GM21825 (cell line): ENCODE data around the gene PROM1.

Experiments
- ATAC-seq: cut with Tn5 transposase; IDR thresholded peaks from one replicate; pipeline ENCODE4 v1.9.1; 2021; ENCODE audit warnings: mild to moderate bottlenecking, moderate library complexity; ENCODE audit not compliant: unreplicated experiment

The PROM1 gene

DNA sequence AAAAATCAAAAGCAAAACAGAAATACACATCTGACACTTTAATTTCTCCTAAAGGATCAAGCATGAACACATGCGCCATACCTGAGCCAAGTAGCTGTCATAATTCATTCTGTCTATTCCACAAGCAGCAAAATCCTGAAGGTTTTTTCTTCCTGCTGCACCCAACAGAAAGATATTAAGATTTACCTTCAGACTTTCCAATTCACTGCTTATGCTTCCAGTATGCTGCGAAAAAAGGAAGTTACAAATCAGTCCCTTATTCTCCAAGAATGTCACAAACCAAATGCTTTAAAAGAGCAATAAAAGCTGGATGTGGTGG is 91.7 kb downstream of the PROM1 start:
- no peak for ATAC-seq

DNA sequence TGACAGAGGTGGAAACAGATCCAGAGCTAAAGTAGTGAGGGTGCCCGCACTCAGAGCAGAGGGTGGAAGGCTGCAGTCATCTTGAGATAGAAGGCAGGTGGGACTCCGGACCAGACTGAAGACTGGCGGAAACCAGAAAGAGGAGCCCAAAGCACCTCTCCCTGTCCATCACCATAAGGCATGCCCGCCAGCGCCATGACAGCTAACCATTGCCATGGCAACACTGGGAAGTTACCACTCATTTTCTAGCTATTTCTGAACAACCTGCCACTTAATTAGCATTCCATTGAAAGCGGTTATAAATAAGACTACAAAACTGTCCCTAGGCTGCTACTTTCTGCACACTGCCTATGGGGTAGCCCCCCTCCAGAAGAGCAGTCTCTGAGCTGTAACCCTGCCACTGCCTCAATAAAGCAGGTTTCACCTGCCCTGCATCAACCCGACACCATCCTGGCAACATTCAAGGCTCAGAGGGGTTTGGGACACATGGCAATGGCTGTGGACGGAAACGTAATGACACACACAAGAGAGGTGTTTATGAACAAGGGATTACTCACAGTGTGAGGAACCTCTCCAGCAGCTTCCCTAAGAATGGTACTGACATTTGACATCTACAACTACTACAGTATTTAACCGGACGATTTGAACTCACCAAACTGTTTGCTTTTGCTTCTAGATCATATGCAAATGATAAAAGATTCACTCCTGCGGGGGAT is 93.1 kb downstream of the PROM1 start:
- ATAC-seq, result no peak

DNA sequence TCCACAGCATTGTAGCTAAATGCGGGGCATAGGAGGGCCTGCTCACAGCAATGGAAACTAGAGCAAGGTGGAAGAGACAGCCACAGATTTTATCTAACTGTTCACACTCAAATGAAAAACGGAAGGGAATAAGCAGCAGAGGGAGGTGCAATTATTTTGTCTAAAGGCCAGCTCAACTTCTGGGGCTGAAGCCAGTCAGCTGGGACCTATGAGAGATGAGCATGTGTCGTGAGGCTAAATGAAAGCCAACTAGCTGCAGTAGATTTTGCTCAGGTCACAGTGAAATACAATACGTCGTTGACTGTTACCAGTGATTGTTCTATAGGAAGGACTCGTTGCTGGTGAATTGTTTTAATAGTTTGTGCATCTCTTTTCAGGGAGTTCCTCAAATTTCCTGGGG is 94.4 kb downstream of the PROM1 start:
- ATAC-seq, result no peak

DNA sequence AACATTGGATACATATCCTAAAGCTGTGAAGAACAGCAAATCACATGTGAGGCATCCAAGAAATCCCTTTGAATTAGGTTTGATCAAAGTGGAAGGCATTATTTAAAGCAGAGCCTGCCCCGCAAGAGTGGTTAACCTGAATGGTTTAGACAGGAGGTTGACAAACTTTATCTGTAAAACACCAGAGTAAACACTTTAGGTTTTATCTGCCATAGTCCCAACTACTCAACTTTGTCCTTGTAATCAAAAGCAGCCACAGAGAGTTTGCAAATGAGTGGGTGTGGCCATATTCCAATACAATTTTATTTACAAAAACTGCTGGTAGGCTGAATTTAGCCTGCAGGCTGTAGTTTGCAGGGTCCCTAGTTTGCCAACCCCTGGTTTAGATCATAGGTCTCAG is 95.6 kb downstream of the PROM1 start:
- ATAC-seq, result no peak

DNA sequence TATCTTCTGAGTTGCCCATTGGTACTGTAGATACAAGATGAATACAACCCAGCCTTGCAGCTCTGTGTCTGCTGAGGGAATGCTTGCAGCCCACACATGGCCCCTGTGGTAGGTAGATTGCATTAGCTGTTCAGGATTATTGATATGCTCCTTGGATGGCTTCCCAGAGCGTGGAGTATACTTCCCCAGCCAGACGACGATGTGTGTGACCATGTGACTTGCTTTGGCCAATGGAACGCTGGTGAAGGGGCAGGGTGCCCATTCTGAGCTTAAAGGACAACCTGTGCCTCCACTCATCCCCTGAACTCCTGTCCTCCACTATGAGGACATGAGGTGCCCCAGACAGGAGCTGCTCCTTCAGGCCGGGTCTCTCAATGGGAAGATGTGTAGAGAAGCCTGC is 96.9 kb downstream of the PROM1 start:
- no peak for ATAC-seq

DNA sequence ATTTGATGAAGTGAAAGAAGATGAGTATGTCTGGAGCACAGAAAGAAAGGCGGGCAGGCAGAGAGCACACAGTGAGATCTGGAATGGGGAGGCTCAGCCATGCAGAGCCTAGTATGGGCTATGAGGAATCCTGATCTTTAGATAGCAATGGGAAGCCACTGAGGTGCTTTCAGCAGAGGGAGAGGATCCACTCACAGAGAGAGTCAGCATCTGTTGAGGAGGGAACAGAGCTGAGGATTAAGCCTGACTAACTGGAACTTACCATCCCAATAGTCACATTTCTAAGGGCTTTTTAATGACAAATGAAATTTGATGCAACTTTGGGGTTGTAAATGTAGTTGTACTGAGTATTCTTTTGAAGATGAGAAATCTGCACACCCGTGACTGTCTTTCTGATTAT is 100.2 kb downstream of the PROM1 start:
- no peak for ATAC-seq

DNA sequence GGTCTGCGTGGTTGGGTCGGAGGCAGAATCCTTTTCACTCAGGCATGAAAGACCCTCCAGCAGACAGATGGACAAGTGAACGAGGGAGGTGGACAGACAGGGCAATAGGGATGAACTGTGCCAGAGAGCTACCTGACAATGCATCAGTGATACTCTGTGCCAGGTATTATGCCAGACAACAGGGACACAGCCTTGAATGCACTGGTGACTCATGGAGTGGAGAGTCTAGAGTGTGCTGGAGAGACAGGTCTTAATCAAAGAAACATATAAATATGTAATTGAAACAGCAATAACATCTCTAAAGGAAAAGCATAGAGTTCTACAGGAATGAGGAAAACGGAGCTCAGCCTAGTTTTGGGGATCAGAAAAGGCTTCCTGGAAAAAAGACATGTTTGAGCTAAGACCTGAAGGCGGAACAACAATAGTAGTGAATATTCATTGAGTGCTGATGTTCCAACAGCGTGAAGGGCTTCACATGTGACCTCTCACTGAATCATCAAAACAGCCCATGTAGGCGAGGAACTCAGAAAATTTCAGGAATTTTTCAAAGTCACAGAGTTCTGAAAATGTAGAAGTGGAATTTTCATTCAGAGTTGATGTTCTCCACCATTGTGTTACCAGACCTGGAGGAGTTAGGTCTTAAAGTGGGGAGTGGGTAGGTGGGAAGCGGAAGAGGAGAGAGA is 100.8 kb downstream of the PROM1 start:
- no peak for ATAC-seq

DNA sequence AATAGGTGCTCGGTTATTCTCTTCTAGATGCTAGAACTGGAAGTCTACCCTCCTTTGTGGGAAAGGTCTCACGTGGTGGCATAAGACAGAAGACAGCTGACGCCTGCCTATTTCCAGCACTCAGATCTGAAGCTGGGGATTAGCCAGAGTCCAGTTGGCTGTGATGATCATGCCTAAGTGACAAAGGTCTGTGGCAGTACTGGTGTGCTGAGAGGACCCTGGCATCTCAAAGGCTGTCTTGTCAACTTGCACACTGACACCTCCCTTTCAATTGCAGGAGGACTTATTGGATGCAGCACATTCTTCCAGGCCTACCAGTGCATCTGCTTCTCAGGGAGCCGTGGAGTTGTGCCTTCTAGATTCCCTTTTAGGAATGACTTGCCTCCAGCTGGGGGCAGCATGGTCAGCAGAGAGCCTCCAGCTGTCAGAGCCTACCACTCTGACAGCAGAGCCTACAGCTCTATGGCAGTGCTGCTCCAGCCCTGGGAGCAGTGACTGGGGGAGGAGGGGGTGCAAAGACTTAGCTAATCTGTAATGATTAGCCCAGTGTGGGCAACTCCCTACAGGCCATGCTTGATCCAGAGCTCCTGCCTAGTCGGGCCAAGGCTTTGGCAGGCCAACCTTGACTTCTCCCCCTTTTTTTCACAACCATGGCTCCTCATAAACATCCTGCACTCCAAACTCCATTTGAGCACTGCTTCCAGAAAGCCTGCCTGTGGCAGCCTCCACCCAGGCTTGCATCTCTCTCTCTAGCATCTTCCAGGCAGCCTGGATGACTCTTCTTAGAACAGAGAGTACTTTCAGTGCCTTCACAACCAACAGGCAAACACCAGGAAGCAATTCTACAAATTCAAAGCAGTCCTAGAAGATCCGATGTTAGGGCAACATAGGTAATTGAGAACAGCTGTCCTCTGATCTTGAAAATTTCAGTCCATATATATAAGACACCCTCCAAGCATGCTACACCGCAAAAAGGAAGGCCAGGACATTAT is 107.1 kb downstream of the PROM1 start:
- no peak for ATAC-seq

DNA sequence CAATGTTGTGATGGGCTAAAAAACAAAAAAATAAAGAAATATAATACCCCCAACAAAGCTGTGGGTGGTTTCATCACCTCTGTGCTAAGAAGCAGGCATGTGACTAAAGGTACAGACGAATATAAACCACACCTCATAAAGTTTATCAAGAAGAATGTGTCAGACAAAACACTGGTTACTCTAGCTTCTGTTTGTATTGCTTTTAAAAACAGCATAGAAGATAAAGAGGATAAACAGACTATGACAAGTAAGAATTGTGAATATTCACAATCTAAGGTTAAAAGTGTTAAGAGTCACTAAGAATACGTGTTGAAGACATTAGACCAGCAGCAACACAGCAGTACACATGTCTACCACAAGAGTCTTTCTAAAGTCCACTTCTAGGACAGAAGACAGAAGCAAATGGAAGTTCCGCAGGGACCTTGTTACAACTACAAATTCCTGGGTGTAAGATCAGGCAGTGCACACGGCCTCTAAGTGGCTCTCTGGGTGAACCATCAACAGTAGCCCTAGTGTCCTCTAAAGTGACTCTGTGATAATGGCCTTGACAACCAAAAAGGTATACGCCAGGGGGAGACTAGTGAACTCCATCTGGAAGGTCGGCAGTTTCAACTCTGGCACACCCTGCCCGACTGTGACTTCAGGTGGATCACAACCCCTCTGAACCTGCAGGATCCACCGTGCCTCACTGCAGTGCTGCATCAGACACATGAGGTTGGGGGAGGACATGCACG is 112.6 kb downstream of the PROM1 start:
- no peak for ATAC-seq

DNA sequence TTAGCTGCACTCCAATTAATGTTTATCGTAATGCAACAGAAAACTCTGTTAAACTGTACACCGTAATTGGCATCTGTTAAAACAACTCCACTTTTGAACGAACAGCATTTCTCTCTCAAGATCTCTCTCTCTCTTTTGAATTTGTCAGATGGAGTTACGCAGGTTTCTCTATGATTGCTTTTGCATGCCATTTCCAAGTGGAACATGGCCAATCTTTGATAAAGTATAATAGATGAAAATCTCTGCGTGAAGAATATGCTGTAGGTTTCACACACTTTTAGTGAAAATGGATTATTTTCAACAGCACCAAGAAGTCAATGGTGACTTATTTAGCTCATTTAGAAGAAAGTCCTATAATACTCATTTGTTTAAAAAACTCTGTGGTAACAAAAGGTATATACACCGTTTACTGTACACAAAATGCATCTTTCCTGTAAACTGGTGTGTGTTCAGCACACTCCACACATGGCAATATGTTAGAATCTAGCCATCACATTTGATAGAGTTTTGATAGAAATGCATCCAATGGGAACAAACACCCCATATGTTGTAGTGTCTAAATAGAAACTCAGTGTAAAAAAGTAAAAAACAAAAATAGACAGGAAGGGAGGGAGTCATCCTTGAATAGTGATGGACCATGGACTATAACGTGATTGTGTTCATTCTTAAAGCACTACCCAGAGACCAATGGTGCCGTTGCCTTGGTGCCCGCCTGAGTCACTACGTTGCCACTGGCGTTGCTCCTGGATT is 115.1 kb downstream of the PROM1 start:
- no peak for ATAC-seq

DNA sequence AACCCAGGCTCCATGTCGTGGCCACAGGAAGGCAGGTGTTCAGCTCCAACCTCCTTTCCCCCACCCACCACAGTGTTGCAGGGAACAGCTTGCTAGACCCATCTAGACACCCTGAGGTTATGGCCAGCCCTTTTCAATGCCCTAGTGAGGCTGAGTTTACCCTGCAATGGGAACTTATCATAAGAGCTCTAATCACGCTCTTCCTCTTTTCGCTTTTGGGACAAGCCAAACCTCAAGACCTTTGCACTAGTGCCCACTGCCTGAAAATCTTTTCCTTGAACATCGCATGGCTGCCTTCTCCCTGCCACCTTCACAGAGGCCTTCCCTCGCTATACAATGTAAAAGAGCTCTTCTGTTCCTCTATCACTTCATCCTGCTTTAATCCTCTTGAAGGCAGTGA is 118.5 kb downstream of the PROM1 start:
- no peak for ATAC-seq

DNA sequence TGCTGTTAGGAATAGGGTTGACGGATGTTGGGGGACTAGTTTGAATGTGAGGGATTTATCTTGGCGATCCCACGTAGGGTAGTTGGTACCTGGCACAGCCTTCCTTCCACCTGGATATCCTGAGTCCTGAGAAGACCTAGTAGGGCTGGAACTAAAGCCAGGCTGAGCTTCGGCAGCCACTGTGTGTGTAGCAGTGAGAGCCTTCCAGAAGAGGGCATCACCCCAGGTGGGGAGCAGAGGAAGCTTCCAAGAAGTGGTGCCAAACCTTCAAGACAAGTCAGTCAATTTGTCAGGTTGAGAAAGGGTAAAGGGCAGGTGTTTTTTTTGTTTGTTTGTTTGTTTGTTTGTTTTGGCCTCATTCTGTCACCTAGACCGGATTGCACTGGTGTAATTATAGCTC is 119.7 kb downstream of the PROM1 start:
- no peak for ATAC-seq

DNA sequence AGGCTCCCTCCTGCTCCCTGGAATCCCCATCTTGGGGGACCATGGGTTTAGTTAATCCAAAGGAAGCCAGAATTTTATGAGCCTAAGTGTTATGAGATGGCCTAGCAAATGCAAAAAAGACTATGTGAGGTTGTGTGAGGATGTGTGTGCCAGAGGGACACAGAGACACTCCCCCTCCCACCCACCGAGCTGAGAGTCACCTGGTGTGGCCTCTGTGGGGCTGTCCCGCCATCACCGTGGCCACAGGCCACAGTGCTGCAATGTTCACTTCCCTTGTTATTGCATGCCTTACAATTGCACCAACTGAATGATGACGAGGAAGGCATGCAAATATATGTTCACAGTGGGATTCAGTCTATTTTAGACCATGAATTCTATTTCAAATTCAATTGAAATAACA is 120.2 kb downstream of the PROM1 start:
- peak; percentile 86 for ATAC-seq

DNA sequence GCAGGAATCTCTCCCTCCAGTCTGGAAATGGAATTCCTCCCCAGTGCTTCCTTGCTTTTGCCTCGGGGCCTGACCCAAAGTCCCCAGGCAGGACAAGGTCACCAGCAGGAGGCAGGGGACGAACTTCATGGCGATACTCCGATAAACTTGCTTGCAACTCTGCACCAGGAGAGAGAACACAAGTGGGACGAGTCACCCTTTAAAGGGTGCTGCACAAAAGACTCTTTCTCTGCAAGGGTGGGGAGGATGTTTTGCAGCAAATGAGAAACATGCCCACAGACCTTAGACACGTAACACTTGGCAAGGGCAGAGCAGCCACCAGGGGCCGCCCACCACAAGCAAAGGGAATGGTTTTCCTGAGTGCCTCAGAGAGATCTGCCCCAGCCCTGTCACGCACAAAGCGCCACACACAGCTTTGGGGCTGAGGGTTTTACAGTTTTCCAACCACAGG is 120.8 kb downstream of the PROM1 start, which contains the start of gene FGFBP2:
FGFBP2 (minus strand) TSS at position 175 of the 451 bp plus-strand sequence; CDS start at position 129, 46 bp downstream.
- peak; percentile 63 for ATAC-seq

DNA sequence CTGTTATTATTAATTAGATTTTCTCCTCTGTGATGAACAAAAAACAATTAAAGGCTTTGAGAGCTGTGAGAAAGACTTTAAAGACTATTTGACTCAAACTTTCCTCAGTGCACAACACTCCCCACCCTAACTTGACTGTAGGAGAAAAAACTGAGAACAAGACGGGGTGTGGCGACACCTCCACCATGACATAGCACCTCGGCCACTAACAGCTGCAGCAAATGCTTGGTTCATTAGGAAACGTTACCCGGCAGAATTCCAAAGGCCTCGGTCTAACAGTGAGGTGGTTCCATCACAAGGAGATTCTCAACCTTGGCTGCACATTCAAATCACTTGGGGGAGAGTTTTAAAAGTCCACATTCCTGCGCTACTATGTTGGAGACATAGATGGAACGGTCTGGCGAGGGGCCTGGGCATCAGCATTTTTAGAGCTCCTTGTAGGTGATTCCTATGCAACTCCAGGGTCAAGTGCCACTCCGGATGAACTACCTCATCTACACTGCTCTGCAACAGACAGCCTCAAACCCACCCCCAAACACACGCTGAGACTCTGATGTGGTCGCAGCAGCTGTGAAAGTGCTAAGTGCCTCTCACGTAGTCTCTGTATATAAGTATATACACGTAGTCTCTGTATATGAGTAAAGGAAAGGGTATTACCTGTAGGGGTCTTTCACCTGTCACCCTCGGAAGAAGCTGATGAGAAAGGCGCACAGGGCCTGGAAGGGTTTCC is 121.9 kb downstream of the PROM1 start:
- ATAC-seq, result no peak

DNA sequence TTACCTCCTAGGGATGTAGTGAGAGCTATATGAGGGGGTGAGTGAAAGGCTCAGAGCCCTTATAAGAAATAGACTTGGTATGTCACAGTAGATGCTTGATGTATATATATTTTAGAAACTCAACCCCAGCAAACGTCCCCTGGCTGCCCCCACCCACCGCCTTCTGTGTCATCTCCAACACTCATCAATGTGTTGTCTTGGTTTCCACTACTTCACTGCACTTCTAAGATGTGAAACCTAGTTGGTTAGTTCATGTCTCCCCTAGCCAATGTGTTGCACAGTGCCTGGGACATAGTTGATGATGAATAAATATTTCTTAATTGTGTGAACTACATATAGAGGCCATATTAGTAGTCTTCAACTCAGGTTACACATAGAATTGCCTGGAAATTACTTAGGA is 125.3 kb downstream of the PROM1 start:
- no peak for ATAC-seq

DNA sequence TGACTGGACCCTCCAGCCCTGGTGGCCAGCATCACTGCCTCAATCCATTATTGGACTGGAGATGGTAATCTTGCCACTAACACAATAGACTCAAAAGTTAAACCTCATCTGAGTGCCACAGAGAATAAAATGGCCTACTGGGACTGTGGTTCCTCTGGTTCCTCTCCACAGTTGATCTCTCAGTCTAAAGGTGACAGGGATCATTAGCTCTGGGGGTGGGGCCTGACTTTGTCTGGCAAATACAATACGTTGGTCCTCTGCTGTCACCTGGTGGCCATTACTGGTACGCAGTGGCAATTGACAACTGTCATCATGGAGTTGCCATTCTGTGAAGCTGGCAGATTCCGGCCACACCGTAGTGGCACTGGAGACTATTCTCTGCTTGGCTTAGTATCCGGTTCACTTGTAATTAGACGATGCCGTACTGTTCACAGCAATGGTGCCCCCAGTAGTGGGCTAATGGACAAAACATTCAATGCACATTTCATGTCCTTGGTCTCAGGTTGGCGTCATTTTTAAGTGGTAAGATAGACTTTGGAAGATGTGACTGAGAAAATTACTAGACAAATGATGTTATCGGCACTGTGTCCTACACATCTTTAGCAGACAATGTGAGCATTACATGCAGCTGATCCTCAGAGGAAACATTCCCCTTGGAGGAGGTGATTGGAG is 127.5 kb downstream of the PROM1 start:
- peak; percentile 97 for ATAC-seq

DNA sequence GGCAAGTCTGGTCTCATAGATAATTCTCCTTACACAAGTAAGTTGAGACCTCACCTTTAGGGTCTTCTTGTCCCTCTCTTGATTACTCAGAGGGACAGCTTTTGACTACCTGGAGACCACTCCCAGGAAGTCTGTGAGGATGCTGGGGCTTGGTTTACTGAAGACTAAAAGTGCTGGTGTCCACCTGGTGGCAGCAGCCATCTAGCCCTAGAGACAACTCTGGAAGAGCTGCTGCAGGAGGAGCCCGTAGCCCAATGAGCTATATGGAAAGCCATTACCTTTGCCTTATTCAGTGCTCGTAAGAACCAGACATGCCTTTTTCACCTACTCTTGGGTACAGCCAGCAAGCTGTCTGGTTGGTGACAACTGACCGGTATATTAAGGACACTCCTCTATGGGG is 128.2 kb downstream of the PROM1 start:
- no peak for ATAC-seq

DNA sequence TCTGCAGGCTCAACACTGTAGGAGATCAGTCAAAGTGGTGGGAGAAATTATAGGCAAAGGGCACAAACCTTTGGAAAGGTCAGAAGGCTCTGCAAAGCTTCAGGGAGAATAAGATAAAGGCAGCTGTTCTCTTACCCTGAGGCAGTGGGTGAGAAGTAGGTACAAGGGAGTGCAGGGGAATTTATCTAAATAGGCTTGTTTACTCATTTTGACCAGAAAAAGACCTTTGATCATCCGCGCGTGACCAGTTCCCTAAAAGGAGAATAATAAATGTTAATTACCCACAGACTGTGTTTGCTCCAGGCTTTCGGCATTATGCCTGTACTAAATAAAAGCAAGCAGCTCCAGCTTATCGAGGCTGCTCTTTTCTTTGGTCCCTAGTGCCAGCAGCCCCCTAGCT is 130.2 kb downstream of the PROM1 start:
- ATAC-seq, result no peak
